NCI-H1105 treated with DMSO at 0.1 percent for 48 hours (cell line): ENCODE data around the gene RHOA.

ENCODE experiments used
- DNase-seq: peaks from one replicate; lab custom pipeline; 2025; lab: John Stamatoyannopoulos, UW

The RHOA gene

DNA sequence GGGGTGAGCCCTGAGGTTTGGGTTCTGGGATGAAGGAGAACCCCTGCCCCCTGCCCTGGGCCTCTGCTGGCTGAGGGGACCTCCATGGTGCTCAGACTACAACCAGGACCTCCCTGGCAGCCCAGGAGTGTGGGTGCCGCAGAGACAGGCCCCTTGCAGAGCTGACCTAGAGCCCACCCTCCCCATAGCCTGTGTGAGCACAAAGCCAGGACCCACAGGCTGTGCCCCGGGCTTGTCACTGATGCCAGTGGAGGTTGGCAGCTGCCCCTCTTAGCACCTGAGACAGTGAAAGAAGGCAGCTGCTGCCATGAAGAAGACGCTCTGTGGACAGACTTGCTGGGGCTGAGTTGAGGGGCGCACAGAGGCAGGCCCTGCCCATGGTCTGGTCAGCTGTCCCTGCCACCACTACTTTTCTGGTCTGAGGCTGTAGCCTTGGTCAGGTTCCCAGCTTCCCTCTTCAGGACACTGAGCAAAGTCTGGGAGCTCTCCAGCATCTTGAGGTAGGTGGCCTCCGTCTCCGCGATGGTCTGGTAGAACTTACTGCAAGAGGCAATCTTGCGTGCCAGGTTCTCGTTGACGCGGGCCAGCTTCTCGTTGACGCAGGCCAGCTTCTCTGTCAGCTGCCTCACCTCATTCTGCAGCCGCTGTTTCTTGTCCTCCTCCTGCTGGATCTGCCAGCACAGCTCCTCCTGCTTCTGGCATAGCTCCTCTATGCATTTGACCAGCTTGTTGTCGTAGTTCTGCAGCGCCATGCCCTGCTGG, 94.9 kb downstream of the RHOA start:
- no peak for DNase-seq

DNA sequence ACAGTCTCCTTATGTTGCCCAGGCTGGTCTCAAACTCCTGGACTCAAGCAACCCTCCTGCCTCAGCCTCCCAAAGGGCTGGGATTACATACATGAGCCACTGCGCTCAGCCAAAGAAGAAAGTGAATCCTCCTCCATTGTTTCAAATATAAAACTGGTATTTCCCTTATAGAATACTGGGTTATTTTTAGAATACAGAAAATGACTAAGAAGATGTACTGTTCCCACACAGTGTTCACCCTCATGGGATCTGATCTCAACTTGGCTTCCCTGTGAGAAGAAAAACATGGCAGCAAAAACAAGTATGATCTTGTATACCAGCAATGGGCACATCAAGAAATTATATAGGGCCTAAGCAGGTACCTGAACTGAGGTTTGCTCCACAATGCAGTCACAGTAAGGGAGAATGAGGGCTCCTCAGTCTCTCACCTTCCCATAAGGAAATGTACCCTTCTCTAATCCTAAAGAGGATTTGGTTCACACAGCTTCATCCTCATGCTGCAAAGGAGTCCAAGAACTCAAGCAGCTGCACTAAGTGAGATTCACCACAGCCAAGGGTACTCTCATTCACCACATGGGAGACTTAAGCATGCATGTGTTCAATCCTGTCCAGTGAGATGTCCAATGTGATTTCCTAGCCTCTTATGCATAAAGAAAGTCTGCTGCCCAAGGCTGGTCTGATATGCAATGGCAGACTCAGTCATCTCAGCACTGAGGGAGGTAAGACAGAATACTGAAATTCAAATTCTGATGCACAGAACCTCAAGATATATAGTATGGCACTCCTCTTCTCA, 97.7 kb downstream of the RHOA start:
- no peak for DNase-seq

DNA sequence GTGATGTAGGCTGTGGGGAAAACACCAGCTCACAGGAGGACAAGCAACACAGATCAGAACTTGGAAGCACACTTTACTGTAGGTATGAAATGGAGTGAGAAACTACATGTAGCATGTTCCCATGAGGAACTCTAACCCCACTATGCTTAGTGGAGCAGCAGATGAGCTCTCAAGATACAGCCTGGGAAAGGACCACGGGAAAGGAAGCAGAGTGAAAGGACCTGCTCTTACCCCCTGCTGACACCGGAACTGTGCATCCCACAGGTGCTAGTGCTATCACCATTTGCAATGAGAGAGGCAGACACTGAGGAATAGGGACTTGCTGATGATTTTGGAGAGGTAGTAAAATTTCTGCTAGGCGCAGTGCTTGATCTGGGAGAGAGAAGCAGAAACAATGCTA, 100.5 kb downstream of the RHOA start:
- no peak for DNase-seq

DNA sequence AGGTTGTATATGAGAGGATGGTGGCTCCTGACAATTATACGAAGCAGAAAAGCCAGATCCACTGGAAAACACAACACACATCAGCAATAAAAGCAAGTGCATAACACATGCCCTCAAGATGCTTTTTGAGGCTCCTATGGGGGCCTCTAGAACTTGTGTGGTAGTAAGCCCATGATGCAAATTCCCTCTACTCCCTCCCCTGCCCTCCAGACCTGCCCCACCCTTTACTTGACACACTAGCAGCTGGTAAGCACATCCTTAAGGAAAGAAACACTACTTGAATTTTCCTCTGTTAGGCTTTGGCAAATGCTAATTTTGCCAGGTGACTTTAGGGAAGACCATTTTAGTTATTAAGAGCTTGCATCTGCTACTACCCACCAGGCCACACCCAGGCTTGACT, 101.1 kb downstream of the RHOA start:
- no peak for DNase-seq
